Activated effector memory CD4-positive, alpha-beta T cell treated with Interleukin-2 at 50 U/mL for 16 hours (primary cell): Measurements from ENCODE around the gene DGKI.

Experiments used
- DNase-seq: peaks from one replicate; pipeline ENCODE4 v3.0.0-alpha.2; 2020

DGKI gene

GRCh38 chr7:137585591-137585990 lies 261.2 kb downstream of the DGKI start:
- DNase-seq = no peak

- no peak for DNase-seq
Observed at GRCh38 chr7:137583172-137583571, 263.6 kb downstream of the DGKI start.

GRCh38 chr7:137579913-137580640 lies 266.7 kb downstream of the DGKI start:
- DNase-seq = no peak

- no peak for DNase-seq
Observed at GRCh38 chr7:137578541-137578940, 268.2 kb downstream of the DGKI start.

GRCh38 chr7:137577184-137577583 lies 269.6 kb downstream of the DGKI start:
- DNase-seq = no peak

- no peak for DNase-seq
Observed at GRCh38 chr7:137576481-137576880, 270.3 kb downstream of the DGKI start.

- DNase-seq = no peak
Observed at GRCh38 chr7:137574812-137575211, 272.0 kb downstream of the DGKI start.

- no peak for DNase-seq
Observed at GRCh38 chr7:137572056-137572784, 274.6 kb downstream of the DGKI start.

GRCh38 chr7:137564677-137565076 lies 282.1 kb downstream of the DGKI start:
- DNase-seq = no peak

- no peak for DNase-seq
Observed at GRCh38 chr7:137563981-137564380, 282.8 kb downstream of the DGKI start.

- no peak for DNase-seq
Observed at GRCh38 chr7:137547485-137547884, 299.3 kb downstream of the DGKI start.

GRCh38 chr7:137546671-137547070 lies 300.1 kb downstream of the DGKI start:
- no peak for DNase-seq

GRCh38 chr7:137546009-137546408 lies 300.8 kb downstream of the DGKI start:
- DNase-seq = no peak

GRCh38 chr7:137545059-137545716 lies 301.6 kb downstream of the DGKI start:
- no peak for DNase-seq

- no peak for DNase-seq
Observed at GRCh38 chr7:137544453-137545058, 302.2 kb downstream of the DGKI start.

- no peak for DNase-seq
Observed at GRCh38 chr7:137539111-137539715, 307.6 kb downstream of the DGKI start.

GRCh38 chr7:137538361-137538762 lies 308.4 kb downstream of the DGKI start:
- no peak for DNase-seq

GRCh38 chr7:137535579-137535978 lies 311.2 kb downstream of the DGKI start:
- no peak for DNase-seq

- DNase-seq = no peak
Observed at GRCh38 chr7:137531671-137532070, 315.1 kb downstream of the DGKI start.

GRCh38 chr7:137527634-137528033 lies 319.1 kb downstream of the DGKI start:
- DNase-seq = no peak

GRCh38 chr7:137523171-137523570 lies 323.6 kb downstream of the DGKI start:
- DNase-seq = no peak

- no peak for DNase-seq
Observed at GRCh38 chr7:137521451-137521850, 325.3 kb downstream of the DGKI start.

- no peak for DNase-seq
Observed at GRCh38 chr7:137519947-137520346, 326.8 kb downstream of the DGKI start.
